A673 (cell line): ENCODE data around the gene KDM4B. TPM values are rescaled to one million over a fixed set of nuclear protein-coding genes. Genes with fewer than 3 reads are reported as not detected.

ENCODE experiments used
- BruUV-seq: library from RNA; stranded (reverse); fragments of 400-500 nt; replicated peaks from 2 replicates; lab custom pipeline; 2021; lab: Mats Ljungman, UMichigan
- CTCF ChIA-PET: fragments of 300-600 bp; sonication (Branson Sonifier 250); formaldehyde crosslinking; loops from one replicate; lab custom pipeline; 2022; ENCODE audit warnings: antibody characterized with exemption; lab: Charles Lee
- POLR2A ChIA-PET: fragments of 300-600 bp; sonication (Branson Sonifier 250); formaldehyde crosslinking; loops from one replicate; lab custom pipeline; 2022; ENCODE audit warnings: antibody characterized with exemption; ENCODE audit not compliant: low non-redundant PET; lab: Charles Lee
- DNase-seq: peaks from one replicate; pipeline ENCODE4 v3.0.0-alpha.2; 2015; ENCODE audit warnings: low spot score
- H3K27ac ChIP-seq: fragments of 200-600 bp; sonication (generic); 2 replicates; pipeline ENCODE4 v1.5.1; 2016; ENCODE audit warnings: mixed run types, low read depth, mild to moderate bottlenecking, mixed read lengths, antibody characterized with exemption, low read length; ENCODE audit not compliant: poor library complexity, severe bottlenecking
- H3K27me3 ChIP-seq: fragments of 200-600 bp; sonication (generic); replicated peaks from 2 replicates; pipeline ENCODE4 v1.6.1; 2017; ENCODE audit warnings: mixed run types, low read depth, mild to moderate bottlenecking, mixed read lengths, antibody characterized with exemption, low read length; ENCODE audit not compliant: insufficient read depth, poor library complexity
- H3K36me3 ChIP-seq: fragments of 200-600 bp; sonication (generic); 2 replicates; pipeline ENCODE4 v1.6.1; 2016; ENCODE audit warnings: mixed run types, mild to moderate bottlenecking, mixed read lengths, antibody characterized with exemption, low read length; ENCODE audit not compliant: insufficient read depth, poor library complexity, severe bottlenecking
- H3K4me1 ChIP-seq: fragments of 200-600 bp; sonication (generic); 2 replicates; pipeline ENCODE4 v1.6.1; 2017; ENCODE audit warnings: mixed run types, mild to moderate bottlenecking, mixed read lengths, antibody characterized with exemption, low read length; ENCODE audit not compliant: insufficient read depth, poor library complexity, severe bottlenecking
- H3K4me3 ChIP-seq: fragments of 200-600 bp; sonication (generic); 2 replicates; pipeline ENCODE4 v1.5.1; 2016; ENCODE audit warnings: low read depth, mixed run types, mild to moderate bottlenecking, mixed read lengths, low read length; ENCODE audit not compliant: poor library complexity, severe bottlenecking
- H3K9me3 ChIP-seq: fragments of 200-600 bp; sonication (generic); 2 replicates; pipeline ENCODE4 v1.6.1; 2016; ENCODE audit warnings: mixed run types, low read depth, mild to moderate bottlenecking, mixed read lengths, antibody characterized with exemption, low read length; ENCODE audit not compliant: poor library complexity, severe bottlenecking
- CTCF ChIP-seq: fragments of 300-800, 200-600 bp; sonication (generic); conservative IDR thresholded peaks from 2 replicates; pipeline ENCODE4 v1.5.1; 2017; ENCODE audit warnings: low read depth, mild to moderate bottlenecking, antibody characterized with exemption, low read length, moderate library complexity, mixed read lengths
- EZH2 ChIP-seq: fragments of 200-600 bp; sonication (generic); IDR thresholded peaks from 2 replicates; pipeline ENCODE4 v1.6.1; 2017; ENCODE audit warnings: borderline replicate concordance, low read depth, mild to moderate bottlenecking, mixed read lengths, antibody characterized with exemption, low read length; ENCODE audit not compliant: poor library complexity, severe bottlenecking
- intact Hi-C: fragments of 100-400 bp; cut with micrococcal nuclease; formaldehyde crosslinking; loops from one replicate; pipeline ENCODE4 v1.10.0; 2022; ENCODE audit not compliant: unreplicated experiment
- total RNA-seq: library from RNA; stranded (reverse); gene quantifications from 2 replicates; pipeline ENCODE4 v1.2.3, GENCODE V29; 2021

KDM4B gene
- total RNA-seq, 1 experiment from 2014 or later, result 30.0 TPM

DNA sequence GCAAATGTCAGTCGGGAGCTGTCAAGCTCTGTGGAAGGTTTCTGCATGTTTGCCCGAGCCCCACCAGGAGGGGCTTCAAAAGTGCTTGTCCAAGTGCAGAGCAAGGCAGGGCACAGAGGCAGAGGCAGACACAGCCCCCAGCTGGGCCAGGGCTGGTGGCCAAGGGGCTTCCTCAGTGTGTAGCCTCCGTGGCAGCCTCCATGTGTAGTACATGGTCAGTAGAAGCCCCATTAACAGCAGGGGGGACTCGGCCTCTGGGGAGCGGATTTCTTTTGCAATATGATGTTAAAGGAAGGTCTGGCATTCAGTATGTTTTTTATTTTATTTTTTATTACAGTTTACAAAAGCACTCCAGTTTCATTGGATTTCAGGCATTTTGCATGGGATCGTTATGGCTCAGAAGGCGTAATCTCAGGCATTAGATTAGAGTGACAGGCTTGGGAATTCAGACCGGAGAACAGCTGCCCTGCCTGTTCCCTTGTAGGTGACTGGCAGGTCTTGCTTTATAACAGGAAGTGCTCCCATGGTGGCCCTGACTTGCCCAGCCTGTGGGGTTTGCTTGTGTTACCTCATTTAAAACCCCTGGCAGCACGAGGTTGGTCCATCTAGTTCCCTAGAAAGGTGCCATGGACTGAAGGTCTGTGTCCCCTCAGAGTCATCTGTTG is 129.2 kb downstream of the KDM4B start:
- Histone ChIP-seq H3K27ac (peak overlapping the region; percentile 100), H3K36me3 (peaks cover 15% of the 10 kb centered on the region), H3K9me3 (peaks cover 21% of the 10 kb centered on the region), H3K27me3 (no peaks in the 10 kb centered on the region), H3K4me1 (peaks cover 60% of the 10 kb centered on the region), H3K4me3 (no peak overlapping the region)
- intact Hi-C loops, result no loop called here
- TF ChIP-seq EZH2, result no peak
- no peak for TF ChIP-seq CTCF
- ChIA-PET POLR2A (no interaction called here), CTCF (no interaction called here)
- no TSS peak for BruUV-seq
- DNase-seq, result no peak

- peak overlapping the region; percentile 100 for H3K27ac ChIP-seq
- peaks cover 21% of the 10 kb centered on the region for H3K9me3 ChIP-seq
- no peak for DNase-seq
- no peaks in the 10 kb centered on the region for H3K27me3 ChIP-seq
- H3K4me3 ChIP-seq, result no peak overlapping the region
- intact Hi-C loops, result no loop called here
- TF ChIP-seq EZH2 (no peak), CTCF (no peak)
- ChIA-PET CTCF (no interaction called here), POLR2A (no interaction called here)
- no TSS peak for BruUV-seq
- peaks cover 15% of the 10 kb centered on the region for H3K36me3 ChIP-seq
- H3K4me1 ChIP-seq, result peaks cover 60% of the 10 kb centered on the region
Measured at GRCh38 chr19:5098646-5099045, 129.7 kb downstream of the KDM4B start.

- H3K9me3 ChIP-seq, result peaks cover 21% of the 10 kb centered on the region
- H3K4me1 ChIP-seq, result peaks cover 60% of the 10 kb centered on the region
Measured at GRCh38 chr19:5099701-5100221, 130.8 kb downstream of the KDM4B start.

More at GRCh38 chr19:5099701-5100221, 130.8 kb downstream of the KDM4B start:
- DNase-seq, result no peak
- no peak overlapping the region for H3K4me3 ChIP-seq
- TF ChIP-seq EZH2, result no peak
- TF ChIP-seq CTCF, result no peak
- no TSS peak for BruUV-seq
- H3K36me3 ChIP-seq, result peaks cover 15% of the 10 kb centered on the region
- ChIA-PET POLR2A (no interaction called here), CTCF (no interaction called here)
- no peaks in the 10 kb centered on the region for H3K27me3 ChIP-seq
- intact Hi-C loops, result no loop called here
- H3K27ac ChIP-seq, result no peak overlapping the region
